GM23248 (cell line): ENCODE measurements around the gene ZFYVE21.

Experiments
- EZH2 ChIP-seq: fragments of 200-600 bp; sonication (generic); IDR thresholded peaks from 2 replicates; pipeline ENCODE4 v1.6.1; 2018; ENCODE audit warnings: antibody characterized with exemption, mild to moderate bottlenecking; ENCODE audit not compliant: insufficient read depth, poor library complexity, severe bottlenecking
- EZH2phosphoT487 ChIP-seq: fragments of 200-600 bp; sonication (generic); IDR thresholded peaks from 2 replicates; pipeline ENCODE4 v1.6.1; 2018; ENCODE audit warnings: antibody characterized with exemption, moderate library complexity, mild to moderate bottlenecking, low read depth; ENCODE audit not compliant: insufficient read depth

- TF ChIP-seq EZH2 = no peak
- TF ChIP-seq EZH2phosphoT487 = no peak
Observed at GRCh38 chr14:103679351-103679750, 36.3 kb upstream of the ZFYVE21 start.
